ENCODE measurements around the gene MICOS13. TPM values are rescaled to one million over a fixed set of nuclear protein-coding genes. Genes with fewer than 3 reads are reported as not detected.

Gene MICOS13
- total RNA-seq, 1 donor from 2014 or later, result 42.2 TPM

DNA sequence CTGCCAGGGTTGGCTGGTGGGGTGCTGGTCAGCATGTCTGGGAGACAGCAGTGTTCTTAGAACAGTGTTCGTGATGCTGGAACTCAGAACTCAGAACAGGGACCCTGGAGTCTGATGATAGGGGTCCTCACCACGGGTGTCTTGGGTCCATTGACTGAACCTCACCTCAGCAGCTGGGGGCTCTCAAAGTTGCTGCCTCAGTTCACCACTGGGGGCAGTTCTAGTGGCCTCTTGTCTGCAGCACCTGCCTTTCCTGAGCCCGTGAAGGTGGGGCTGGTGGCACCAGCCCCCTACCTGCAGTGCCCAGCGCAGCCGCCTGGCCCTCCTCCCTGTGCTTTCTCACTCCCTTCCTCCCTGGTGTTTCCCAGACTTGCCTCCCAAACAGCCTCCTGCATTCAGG is 29.0 kb downstream of the MICOS13 start:
- H3K4me1 Mint-ChIP-seq (ENCODE audit: unreplicated experiment), result no peaks in the 10 kb centered on the region

GRCh38 chr19:5648464-5648863 is 31.9 kb downstream of the MICOS13 start:
- TF ChIP-seq, protein P1, sequence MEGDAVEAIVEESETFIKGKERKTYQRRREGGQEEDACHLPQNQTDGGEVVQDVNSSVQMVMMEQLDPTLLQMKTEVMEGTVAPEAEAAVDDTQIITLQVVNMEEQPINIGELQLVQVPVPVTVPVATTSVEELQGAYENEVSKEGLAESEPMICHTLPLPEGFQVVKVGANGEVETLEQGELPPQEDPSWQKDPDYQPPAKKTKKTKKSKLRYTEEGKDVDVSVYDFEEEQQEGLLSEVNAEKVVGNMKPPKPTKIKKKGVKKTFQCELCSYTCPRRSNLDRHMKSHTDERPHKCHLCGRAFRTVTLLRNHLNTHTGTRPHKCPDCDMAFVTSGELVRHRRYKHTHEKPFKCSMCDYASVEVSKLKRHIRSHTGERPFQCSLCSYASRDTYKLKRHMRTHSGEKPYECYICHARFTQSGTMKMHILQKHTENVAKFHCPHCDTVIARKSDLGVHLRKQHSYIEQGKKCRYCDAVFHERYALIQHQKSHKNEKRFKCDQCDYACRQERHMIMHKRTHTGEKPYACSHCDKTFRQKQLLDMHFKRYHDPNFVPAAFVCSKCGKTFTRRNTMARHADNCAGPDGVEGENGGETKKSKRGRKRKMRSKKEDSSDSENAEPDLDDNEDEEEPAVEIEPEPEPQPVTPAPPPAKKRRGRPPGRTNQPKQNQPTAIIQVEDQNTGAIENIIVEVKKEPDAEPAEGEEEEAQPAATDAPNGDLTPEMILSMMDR (conservative IDR thresholded peaks at IDR 0.05), result no peak
- Mint-ChIP-seq H3K27me3 (no peaks in the 10 kb centered on the region), H3K27ac (no peak overlapping the region), H3K9me3 (no peaks in the 10 kb centered on the region), H3K4me3 (no peak overlapping the region), H3K36me3 (peaks cover 41% of the 10 kb centered on the region), H3K4me1 (ENCODE audit: unreplicated experiment) (no peaks in the 10 kb centered on the region)
- DNase-seq (ENCODE audit: extremely low spot score, unreplicated experiment), result no peak

More for the DNA sequence above, 29.0 kb downstream of the MICOS13 start:
- DNase-seq (ENCODE audit: extremely low spot score, unreplicated experiment), result no peak
- no peaks in the 10 kb centered on the region for H3K27me3 Mint-ChIP-seq
- no peak overlapping the region for H3K4me3 Mint-ChIP-seq
- no peak overlapping the region for H3K27ac Mint-ChIP-seq
- H3K36me3 Mint-ChIP-seq, result peaks cover 43% of the 10 kb centered on the region
- TF ChIP-seq, protein P1 (conservative IDR thresholded peaks at IDR 0.05), result no peak
- no peaks in the 10 kb centered on the region for H3K9me3 Mint-ChIP-seq

DNA sequence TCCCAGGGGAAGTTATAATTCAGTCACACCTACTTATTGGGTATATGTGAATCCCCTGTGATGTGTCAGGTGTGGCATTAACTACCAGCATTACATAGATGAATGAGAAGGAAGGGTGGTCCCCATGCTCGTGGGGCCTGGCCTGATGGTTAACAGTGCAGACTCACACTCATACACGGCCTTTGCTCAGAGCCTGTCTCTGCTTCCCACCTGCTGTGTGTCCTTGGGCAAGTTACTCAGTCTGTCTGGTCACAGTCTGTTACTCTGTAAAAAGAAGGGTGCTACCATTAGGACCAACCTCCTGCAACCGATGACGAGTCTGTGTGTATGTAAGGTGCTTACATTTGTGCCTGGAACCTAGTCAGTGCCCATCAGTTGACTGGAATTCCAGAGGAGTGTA is 33.6 kb downstream of the MICOS13 start:
- DNase-seq (ENCODE audit: extremely low spot score, unreplicated experiment), result no peak
- Mint-ChIP-seq H3K36me3 (peaks cover 31% of the 10 kb centered on the region), H3K4me3 (no peak overlapping the region), H3K4me1 (ENCODE audit: unreplicated experiment) (peaks cover under 1% of the 10 kb centered on the region), H3K9me3 (no peaks in the 10 kb centered on the region), H3K27ac (no peak overlapping the region), H3K27me3 (no peaks in the 10 kb centered on the region)
- TF ChIP-seq, protein P1 (conservative IDR thresholded peaks at IDR 0.05), result no peak

DNA sequence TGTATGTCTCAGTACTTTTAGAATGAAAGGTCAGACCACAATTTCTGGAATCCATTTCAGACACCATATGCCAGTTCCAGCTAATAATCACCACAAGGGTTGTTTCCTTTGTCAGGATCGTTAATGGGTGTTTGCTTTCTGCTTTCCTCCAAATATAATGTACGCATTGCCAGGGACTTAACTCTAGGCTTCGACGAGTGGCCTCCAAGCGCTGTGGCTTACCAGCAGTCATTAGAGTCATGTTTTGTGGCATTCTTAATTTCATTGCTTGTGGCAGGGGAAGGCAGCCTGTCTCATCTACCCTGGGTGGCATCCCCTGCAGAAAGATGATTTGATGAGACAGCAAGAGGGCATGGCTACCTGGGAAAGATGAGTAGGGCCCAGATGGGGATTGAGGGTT is 34.9 kb downstream of the MICOS13 start:
- no peak for DNase-seq (ENCODE audit: extremely low spot score, unreplicated experiment)
- H3K9me3 Mint-ChIP-seq, result no peaks in the 10 kb centered on the region
- H3K27me3 Mint-ChIP-seq, result no peaks in the 10 kb centered on the region
- TF ChIP-seq, protein P1 (conservative IDR thresholded peaks at IDR 0.05), result no peak
- no peak overlapping the region for H3K27ac Mint-ChIP-seq
- peaks cover 4% of the 10 kb centered on the region for H3K4me1 Mint-ChIP-seq (ENCODE audit: unreplicated experiment)
- H3K4me3 Mint-ChIP-seq, result no peak overlapping the region
- H3K36me3 Mint-ChIP-seq, result peaks cover 33% of the 10 kb centered on the region

GRCh38 chr19:5644037-5644436 is 36.3 kb downstream of the MICOS13 start:
- peaks cover 4% of the 10 kb centered on the region for H3K4me1 Mint-ChIP-seq (ENCODE audit: unreplicated experiment)
- peaks cover 30% of the 10 kb centered on the region for H3K36me3 Mint-ChIP-seq
- no peak overlapping the region for H3K4me3 Mint-ChIP-seq
- H3K27ac Mint-ChIP-seq, result no peak overlapping the region
- no peaks in the 10 kb centered on the region for H3K27me3 Mint-ChIP-seq
- DNase-seq (ENCODE audit: extremely low spot score, unreplicated experiment), result no peak
- H3K9me3 Mint-ChIP-seq, result no peaks in the 10 kb centered on the region
- TF ChIP-seq, protein P1 (conservative IDR thresholded peaks at IDR 0.05), result no peak

- Mint-ChIP-seq H3K27me3 (no peaks in the 10 kb centered on the region), H3K9me3 (no peaks in the 10 kb centered on the region), H3K4me1 (ENCODE audit: unreplicated experiment) (peaks cover 4% of the 10 kb centered on the region), H3K27ac (no peak overlapping the region), H3K4me3 (no peak overlapping the region), H3K36me3 (peaks cover 30% of the 10 kb centered on the region)
- no peak for DNase-seq (ENCODE audit: extremely low spot score, unreplicated experiment)
- TF ChIP-seq, protein P1 (conservative IDR thresholded peaks at IDR 0.05), result no peak
These were observed 37.3 kb downstream of the MICOS13 start for GRCh38 chr19:5643060-5643459.
